RWPE1 (cell line): ENCODE results near the gene TELO2.

Source experiments
- CTCF ChIA-PET: fragments of 350-600 bp; sonication (Branson Sonifier 250); formaldehyde crosslinking; extraction: SDS; loops from one replicate; lab custom pipeline; 2021; lab: Yijun Ruan, JAX
- POLR2A ChIA-PET: fragments of 400-600 bp; formaldehyde crosslinking; extraction: SDS; loops from one replicate; lab custom pipeline; 2020; ENCODE audit warnings: antibody characterized with exemption; ENCODE audit not compliant: low non-redundant PET; lab: Yijun Ruan, JAX
- DNase-seq: peaks from one replicate; pipeline ENCODE4 v3.0.0; 2012; ENCODE audit warnings: low spot score
- H3K27ac ChIP-seq: fragments of 450-650 bp; 2 replicates; pipeline ENCODE4 v1.5.1; 2017
- CTCF ChIP-seq: fragments of 450-650 bp; conservative IDR thresholded peaks from 2 replicates; pipeline ENCODE4 v1.5.1; 2017; ENCODE audit warnings: low read depth, mild to moderate bottlenecking

The TELO2 gene

DNA sequence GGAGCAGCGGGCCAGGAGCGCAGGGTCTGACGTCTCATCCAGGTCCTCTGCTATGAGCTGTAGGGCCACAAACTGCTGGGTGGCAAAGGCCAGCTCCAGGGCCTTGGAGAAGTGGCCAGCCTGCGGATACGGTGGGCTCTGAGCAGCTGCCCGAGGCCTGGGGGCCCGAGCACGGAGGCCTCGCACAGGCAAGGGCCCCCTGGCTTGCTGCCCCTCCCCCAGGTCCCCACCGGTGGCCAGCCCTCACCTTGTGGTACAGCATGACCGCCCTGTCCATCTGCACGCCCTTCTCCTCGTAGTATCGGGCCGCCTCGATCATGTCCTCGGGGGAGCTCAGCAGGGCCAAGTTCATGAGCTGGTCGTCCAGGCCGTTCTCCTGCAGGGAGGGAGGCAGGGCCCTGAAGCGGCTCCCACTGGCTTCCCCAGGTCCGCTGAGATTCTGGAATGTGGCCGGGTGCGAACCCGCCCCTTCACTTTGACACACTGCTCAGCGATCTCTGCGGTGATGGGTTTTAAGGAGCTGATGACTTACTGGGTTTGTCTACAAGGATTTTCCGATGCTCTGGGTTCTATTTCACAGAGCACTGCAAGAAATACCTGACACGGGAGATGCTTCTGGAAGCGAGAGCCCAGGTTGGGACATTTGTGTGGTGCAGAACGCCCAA is 30.6 kb downstream of the TELO2 start:
- DNase-seq, result no peak
- CTCF ChIA-PET, result no interaction called here
- TF ChIP-seq CTCF, result no peak
- POLR2A ChIA-PET, result no interaction called here
- H3K27ac ChIP-seq, result no peak overlapping the region

DNA sequence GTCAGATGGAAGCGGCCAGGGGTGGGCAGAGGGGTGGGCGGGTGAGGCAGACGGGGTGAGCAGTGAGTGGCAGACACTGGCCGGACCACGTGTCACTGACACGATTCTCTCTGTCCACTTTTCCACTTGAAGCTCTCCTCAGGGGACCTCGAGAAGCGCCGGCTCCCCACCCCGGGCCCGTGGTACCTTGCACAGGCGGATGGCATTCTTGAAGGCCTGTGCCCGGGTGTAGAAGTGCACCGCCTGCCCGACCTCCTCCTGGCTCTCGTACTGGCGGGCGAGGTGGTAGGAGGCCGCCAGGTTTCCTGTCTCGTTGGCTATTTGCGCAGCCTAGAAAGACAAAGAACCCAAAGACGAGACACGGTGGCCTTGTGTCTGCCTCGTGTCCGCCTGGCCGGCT is 31.2 kb downstream of the TELO2 start:
- no peak for DNase-seq
- H3K27ac ChIP-seq, result no peak overlapping the region
- ChIA-PET CTCF (no interaction called here), POLR2A (no interaction called here)
- TF ChIP-seq CTCF, result no peak

- ChIA-PET POLR2A (no interaction called here), CTCF (interaction anchor here (0.5 kb wide), 1 partner anchor 691 kb away, joined by 3 read pairs; no protein-coding TSS in a partner anchor)
- DNase-seq, result no peak
- TF ChIP-seq CTCF, result no peak
- H3K27ac ChIP-seq, result no peak overlapping the region
These were observed 32.9 kb downstream of the TELO2 start for GRCh38 chr16:1525871-1526607.

- POLR2A ChIA-PET, result no interaction called here
- CTCF ChIA-PET, result interaction anchor here (0.5 kb wide), 1 partner anchor 690 kb away, joined by 3 read pairs; no protein-coding TSS in a partner anchor
- no peak for TF ChIP-seq CTCF
- no peak for DNase-seq
- H3K27ac ChIP-seq, result no peak overlapping the region
These were observed 33.7 kb downstream of the TELO2 start for GRCh38 chr16:1526608-1527555.

- ChIA-PET POLR2A (no interaction called here), CTCF (no interaction called here)
- no peak for DNase-seq
- TF ChIP-seq CTCF, result no peak
- H3K27ac ChIP-seq, result no peak overlapping the region
These were observed 35.0 kb downstream of the TELO2 start for GRCh38 chr16:1527836-1528811.
